LHCN-M2 (cell line): ENCODE results near the gene NTNG1. TPM values are rescaled to one million over a fixed set of nuclear protein-coding genes. Genes with fewer than 3 reads are reported as not detected.
A peak's percentile ranks its signal among the peaks of the same experiment; 100 is the strongest.

Experiments
- DNase-seq: peaks from one replicate; pipeline ENCODE4 v3.0.0-alpha.2; 2012; ENCODE audit warnings: low read depth
- total RNA-seq: library from RNA; depleted of rRNA; stranded (reverse); fragments of >200 nt; gene quantifications from 2 replicates; pipeline ENCODE4 v1.2.3, GENCODE V29; 2014

NTNG1 gene
- total RNA-seq, 1 experiment from 2014 or later: 1.1 TPM

GRCh38 chr1:107262467-107263286 is 121.8 kb downstream of the NTNG1 start:
- DNase-seq: no peak

GRCh38 chr1:107263291-107263915 is 122.6 kb downstream of the NTNG1 start:
- DNase-seq: no peak

- no peak for DNase-seq
Observed at GRCh38 chr1:107264007-107264406, 123.2 kb downstream of the NTNG1 start.

GRCh38 chr1:107264561-107264960 is 123.7 kb downstream of the NTNG1 start:
- peak; percentile 57 for DNase-seq

- no peak for DNase-seq
Observed at GRCh38 chr1:107267489-107267888, 126.7 kb downstream of the NTNG1 start.

- no peak for DNase-seq
Observed at GRCh38 chr1:107272321-107272720, 131.5 kb downstream of the NTNG1 start.

- DNase-seq: no peak
Observed at GRCh38 chr1:107273515-107273914, 132.7 kb downstream of the NTNG1 start.

- no peak for DNase-seq
Observed at GRCh38 chr1:107274227-107274626, 133.4 kb downstream of the NTNG1 start.

- no peak for DNase-seq
Observed at GRCh38 chr1:107276247-107276646, 135.4 kb downstream of the NTNG1 start.

GRCh38 chr1:107277022-107277421 is 136.2 kb downstream of the NTNG1 start:
- DNase-seq: peak; percentile 51

- no peak for DNase-seq
Observed at GRCh38 chr1:107286125-107286524, 145.3 kb downstream of the NTNG1 start.

- no peak for DNase-seq
Observed at GRCh38 chr1:107291987-107292386, 151.1 kb downstream of the NTNG1 start.

GRCh38 chr1:107293901-107294613 is 153.2 kb downstream of the NTNG1 start:
- DNase-seq: no peak

GRCh38 chr1:107294686-107295085 is 153.8 kb downstream of the NTNG1 start:
- DNase-seq: no peak

GRCh38 chr1:107297681-107298080 is 156.8 kb downstream of the NTNG1 start:
- DNase-seq: no peak

GRCh38 chr1:107298526-107298925 is 157.7 kb downstream of the NTNG1 start:
- no peak for DNase-seq

GRCh38 chr1:107299521-107299920 is 158.7 kb downstream of the NTNG1 start:
- DNase-seq: no peak

GRCh38 chr1:107309962-107310361 is 169.1 kb downstream of the NTNG1 start:
- DNase-seq: no peak

GRCh38 chr1:107315652-107316051 is 174.8 kb downstream of the NTNG1 start:
- no peak for DNase-seq

GRCh38 chr1:107318932-107319331 is 178.1 kb downstream of the NTNG1 start:
- DNase-seq: no peak

- DNase-seq: no peak
Observed at GRCh38 chr1:107323784-107324183, 182.9 kb downstream of the NTNG1 start.

GRCh38 chr1:107326824-107327445 is 186.1 kb downstream of the NTNG1 start:
- no peak for DNase-seq
